NCI-H345 (cell line): ENCODE data around the gene DUSP7.

ENCODE experiments used
- DNase-seq: peaks from one replicate; lab custom pipeline; 2025; lab: John Stamatoyannopoulos, UW

Gene DUSP7

GRCh38 chr3:52006017-52006819, 50.2 kb downstream of the DUSP7 start:
- DNase-seq = no peak

GRCh38 chr3:52005571-52005986, 50.8 kb downstream of the DUSP7 start:
- peak; percentile 55 for DNase-seq

- DNase-seq = no peak
These were observed 51.4 kb downstream of the DUSP7 start for GRCh38 chr3:52004906-52005395.

GRCh38 chr3:52004163-52004787, 52.1 kb downstream of the DUSP7 start:
- no peak for DNase-seq

GRCh38 chr3:52002748-52003147, 53.6 kb downstream of the DUSP7 start:
- no peak for DNase-seq

- peak; percentile 78 for DNase-seq
These were observed 54.9 kb downstream of the DUSP7 start for GRCh38 chr3:52001443-52001974.

GRCh38 chr3:51999846-52000245, 56.5 kb downstream of the DUSP7 start:
- DNase-seq = no peak
